HG03460 (cell line): ENCODE results near the gene MPPED2.
A peak's percentile ranks its signal among the peaks of the same experiment; 100 is the strongest.

Source experiments
- ATAC-seq: cut with Tn5 transposase; IDR thresholded peaks from one replicate; pipeline ENCODE4 v1.9.1; 2021; ENCODE audit not compliant: unreplicated experiment

MPPED2 gene

GRCh38 chr11:30586251-30587144 lies at the start of gene MPPED2:
Gene MPPED2, minus strand, starts transcription at chr11:30586353. Its CDS starts 5,980 bp downstream, at chr11:30580373.
- ATAC-seq = peak; percentile 93

GRCh38 chr11:30635401-30635989 lies 49.3 kb upstream of the MPPED2 start:
- ATAC-seq = no peak

- ATAC-seq = no peak
Observed at GRCh38 chr11:30631148-30631547, 45.0 kb upstream of the MPPED2 start.

DNA sequence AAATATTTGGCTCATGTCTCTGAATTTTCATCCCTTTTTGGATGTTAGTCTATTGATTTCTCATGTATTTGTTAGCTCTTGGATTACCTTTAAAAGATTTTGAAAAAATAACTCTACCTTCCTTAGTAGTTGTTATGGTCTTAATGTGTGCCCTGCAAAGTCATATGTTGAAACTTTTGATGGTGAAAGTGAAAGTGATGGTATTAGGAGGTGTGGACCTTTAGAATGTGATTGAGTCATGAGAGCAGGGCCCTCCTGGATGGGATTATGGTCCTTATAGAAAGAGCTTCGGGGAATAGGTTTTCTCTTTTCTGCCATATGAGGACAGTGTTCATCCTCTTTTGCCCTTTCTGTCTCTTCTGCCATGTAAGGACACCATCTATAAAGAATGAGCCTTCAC lies 33.6 kb upstream of the MPPED2 start:
- ATAC-seq = no peak

- ATAC-seq = no peak
Observed at GRCh38 chr11:30617762-30618161, 31.6 kb upstream of the MPPED2 start.

- ATAC-seq = no peak
Observed at GRCh38 chr11:30610628-30611027, 24.5 kb upstream of the MPPED2 start.

DNA sequence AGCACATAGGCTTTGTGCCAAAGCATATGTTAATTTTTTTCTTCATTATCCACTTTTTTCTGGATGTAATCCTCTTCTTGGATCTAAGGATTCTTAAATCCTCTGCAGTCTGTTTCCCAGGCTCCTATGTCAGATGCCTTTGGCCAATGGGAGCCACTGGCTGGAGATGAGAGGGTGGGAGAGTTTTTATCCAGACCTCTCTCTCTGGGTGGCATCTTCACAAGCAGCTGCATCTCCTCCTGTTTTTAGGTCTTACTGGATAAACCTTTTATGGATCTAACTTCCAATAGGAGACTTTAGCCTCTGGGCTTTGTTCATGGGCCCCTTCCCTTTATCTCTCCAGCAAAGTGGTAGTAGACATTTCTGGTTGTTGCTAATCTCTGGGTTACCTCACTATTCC lies 22.4 kb upstream of the MPPED2 start:
- ATAC-seq = no peak

GRCh38 chr11:30605036-30605605 lies 19.0 kb upstream of the MPPED2 start:
- peak; percentile 68 for ATAC-seq

DNA sequence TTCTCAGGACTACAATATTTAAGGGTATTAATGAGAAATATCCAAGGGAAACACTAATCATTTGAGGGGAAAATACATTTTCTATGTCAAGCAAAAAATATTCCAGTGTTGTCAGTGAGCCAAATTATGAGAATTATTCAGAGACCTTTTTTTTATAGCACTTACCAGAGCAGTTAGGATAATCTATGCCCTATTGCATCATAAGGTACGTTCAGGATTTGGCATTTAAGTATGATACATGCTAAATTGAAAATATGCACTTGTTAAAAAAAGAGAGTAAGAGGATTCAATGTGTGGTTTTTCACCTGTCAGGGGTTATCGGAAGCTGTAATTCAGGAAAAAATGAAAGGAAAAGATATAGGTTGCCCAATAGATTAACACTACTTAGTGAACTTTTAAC lies 17.2 kb upstream of the MPPED2 start:
- no peak for ATAC-seq

- no peak for ATAC-seq
Observed at GRCh38 chr11:30596832-30597231, 10.7 kb upstream of the MPPED2 start.

DNA sequence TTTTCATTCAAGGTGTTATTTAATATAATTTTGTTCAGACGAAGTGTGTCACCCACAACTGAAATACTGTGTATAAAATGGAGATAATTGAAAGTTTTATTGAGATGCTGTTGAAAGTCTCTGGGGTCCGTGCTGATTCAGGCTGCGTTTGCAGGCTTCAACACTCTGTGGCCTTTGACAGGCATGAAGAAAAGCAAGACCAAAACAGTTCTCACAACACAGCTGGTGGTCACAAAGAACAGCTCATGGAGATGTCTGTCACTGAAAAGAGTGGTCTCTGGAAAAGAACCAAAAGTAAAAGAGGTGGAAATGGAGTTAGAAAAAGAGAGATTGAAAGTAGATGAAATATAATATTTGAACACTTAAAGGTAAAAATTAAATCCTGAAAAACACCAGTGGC lies 9.8 kb upstream of the MPPED2 start:
- ATAC-seq = no peak

DNA sequence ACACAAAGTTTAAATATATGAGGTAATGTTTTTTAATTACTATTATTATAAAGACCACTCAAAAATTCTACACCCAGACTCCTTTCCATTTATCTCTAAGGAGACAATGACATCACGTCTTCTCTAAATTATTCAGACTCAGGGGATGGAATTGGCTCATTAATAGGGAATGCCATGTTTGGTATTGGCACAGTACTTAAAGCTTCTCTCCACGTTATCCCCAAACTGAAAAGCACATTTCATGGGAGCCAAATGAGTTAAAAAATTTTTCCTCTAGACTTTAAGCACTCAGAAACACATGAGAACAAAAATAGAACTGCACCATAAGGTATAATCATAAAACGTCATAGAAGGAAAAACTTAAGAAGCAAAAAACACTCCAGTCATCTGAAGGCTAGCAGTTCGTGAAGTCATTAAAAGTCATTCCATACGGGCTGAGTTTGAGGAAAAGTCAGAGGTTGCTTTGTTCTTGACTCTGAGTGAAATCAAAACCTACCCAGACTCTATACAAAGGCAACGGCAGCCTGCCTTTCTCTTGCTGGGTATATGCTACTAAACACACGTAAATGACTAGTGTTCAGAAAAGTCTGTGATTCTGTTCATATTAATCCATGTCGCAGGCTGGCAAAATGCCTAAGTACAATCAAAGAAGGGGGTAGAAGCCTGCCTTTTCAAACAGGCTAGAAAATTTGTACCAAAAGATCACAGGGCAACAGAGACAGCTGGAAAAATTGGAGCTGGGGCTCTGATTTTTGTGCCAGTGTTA lies 8.7 kb upstream of the MPPED2 start:
- ATAC-seq = no peak

DNA sequence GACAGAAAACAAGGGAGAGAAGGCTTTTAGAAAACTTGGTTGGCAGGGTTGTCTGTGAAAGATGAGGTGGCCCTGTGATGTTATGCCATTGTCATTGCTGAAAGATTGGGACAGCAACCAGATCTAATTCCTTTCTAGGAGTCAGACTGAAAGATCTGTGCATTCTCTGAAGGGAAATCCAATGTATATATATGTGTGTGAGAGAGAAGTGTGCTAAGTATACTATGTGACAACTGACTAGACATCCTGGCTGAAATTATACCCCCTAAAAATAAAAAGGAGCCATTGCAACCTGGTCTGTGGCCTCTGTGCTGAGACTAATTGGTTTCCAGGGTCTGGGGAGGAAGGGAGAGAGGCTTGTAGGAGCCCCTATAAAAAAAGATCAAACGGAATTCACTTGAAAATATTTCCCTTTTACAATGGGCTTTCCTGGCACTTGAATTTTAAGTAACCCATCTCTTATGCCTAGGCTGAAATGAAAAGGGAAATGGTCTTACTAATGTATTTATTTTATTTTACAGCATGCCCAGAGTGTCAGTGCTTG lies 1.2 kb upstream of the MPPED2 start:
- no peak for ATAC-seq

DNA sequence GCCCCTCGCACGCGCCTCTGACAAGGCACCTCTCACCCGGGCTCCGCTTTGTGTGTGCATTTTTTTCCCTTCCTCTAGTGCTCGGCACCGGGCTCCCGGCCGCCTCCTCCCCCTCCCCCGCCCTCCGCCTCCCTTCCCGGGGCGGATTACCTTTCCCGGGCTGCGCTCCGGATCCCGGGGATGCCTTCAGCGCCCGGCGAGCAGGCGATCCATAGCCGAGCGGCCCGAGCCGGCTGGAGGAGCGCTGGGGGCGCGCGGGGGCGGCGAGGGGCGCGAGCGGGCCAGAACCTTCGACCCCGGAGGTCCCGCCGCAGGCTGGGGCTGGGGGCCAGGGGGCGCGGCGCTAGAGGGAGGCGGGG lies 282 bp downstream of the MPPED2 start:
- ATAC-seq = peak; percentile 17

DNA sequence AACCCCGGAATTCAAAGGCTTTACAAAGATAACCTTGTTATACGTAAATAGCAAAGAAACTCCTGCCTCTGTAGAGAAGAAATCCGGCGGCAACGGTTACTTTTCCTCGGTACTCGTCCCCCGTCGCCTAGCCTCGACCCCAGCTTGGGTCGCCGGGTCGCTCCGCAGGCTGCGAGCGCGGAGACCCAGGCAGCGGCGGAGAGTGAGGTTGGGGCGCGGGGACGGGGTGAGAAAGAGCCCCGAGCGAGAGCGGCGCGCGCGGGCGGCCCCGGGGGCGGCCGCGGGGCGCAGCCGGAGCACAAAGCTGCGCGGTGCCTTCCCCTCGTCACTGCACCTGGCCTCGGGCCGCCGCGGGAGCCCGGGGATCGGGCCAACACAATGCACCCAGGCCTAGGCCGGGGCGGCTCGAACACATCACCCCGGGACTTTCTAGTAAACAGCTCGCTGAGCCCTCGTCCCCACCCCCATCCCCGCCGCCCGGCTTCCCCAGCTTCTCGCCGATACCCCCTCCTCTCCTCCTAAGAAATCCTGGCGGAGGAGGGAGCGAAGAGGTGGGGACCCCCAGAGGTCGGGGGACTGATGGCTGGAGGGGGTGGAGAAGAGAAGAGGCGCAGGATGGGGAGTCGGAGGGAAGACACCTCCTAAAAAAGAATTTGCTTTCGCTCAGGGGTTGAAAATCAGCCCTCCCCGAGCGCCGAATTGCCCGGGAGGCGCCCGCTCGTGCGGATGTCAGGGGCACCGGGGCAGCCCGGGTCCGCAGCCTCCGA lies 845 bp downstream of the MPPED2 start:
- no peak for ATAC-seq

DNA sequence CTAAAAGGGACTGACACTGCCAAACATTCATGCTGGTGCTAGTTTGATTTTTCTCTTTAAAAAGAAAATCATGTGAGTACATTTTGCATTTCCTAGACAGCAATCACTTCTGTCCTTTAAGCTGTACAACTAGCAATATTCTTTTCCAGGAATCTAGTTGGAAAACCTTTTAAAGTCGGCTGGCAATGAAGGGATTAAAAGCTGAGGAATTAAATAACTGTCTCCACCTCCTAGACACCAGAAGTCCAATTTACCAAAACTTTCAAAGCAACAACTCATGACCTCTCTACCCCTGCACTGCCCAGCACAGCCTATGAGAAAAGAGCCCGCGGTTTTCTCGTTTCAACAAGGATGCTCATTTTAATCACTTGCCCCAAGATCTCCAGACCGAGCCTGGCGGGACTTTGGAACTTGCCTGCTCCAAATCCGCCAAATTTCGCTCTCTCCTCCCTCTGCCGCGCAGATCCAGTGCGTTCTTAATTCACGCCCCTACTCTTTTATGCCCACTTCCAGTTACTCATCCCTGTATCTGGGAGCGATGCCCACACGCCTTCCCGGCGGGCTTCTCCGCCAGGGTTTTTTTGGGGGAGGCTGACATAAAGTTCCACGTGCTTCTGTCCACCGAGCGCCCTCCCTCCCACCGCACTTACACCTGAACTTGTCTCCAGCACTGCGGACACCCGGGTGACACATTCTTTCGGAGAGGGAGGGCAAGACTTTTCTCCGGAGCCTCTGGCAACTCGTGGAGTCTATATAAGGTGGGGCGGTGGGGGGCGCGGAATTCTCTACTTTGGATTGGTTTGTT lies 2.5 kb downstream of the MPPED2 start:
- no peak for ATAC-seq

- no peak for ATAC-seq
Observed at GRCh38 chr11:30582726-30583125, 3.4 kb downstream of the MPPED2 start.

GRCh38 chr11:30581675-30582074 lies 4.5 kb downstream of the MPPED2 start:
- no peak for ATAC-seq

DNA sequence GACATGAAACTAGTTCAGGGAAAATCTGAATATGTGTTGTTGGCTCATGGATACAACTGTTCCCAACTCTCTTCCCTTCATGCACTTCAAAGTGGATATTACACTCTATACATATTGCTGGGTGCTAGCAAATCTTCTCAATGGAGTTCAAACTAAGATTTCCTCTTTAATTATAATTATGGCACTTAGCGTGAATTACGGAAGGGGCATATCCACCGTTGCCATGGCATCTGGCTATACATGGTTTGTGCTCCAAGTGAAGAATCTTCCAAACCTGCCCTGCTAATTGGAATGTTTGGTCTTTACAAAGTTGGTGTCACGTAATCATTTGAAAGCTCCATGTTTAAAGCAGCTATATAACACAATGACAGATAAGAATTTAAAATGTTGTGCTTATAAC lies 5.6 kb downstream of the MPPED2 start:
- ATAC-seq = no peak
